ENCODE measurements around the gene PLXDC2.
"Not testable (repeated sequence)": the region's sequence is repeated elsewhere in the genome, so short reads cannot be mapped to it uniquely, and the experiment has no call there.

PLXDC2 gene

DNA sequence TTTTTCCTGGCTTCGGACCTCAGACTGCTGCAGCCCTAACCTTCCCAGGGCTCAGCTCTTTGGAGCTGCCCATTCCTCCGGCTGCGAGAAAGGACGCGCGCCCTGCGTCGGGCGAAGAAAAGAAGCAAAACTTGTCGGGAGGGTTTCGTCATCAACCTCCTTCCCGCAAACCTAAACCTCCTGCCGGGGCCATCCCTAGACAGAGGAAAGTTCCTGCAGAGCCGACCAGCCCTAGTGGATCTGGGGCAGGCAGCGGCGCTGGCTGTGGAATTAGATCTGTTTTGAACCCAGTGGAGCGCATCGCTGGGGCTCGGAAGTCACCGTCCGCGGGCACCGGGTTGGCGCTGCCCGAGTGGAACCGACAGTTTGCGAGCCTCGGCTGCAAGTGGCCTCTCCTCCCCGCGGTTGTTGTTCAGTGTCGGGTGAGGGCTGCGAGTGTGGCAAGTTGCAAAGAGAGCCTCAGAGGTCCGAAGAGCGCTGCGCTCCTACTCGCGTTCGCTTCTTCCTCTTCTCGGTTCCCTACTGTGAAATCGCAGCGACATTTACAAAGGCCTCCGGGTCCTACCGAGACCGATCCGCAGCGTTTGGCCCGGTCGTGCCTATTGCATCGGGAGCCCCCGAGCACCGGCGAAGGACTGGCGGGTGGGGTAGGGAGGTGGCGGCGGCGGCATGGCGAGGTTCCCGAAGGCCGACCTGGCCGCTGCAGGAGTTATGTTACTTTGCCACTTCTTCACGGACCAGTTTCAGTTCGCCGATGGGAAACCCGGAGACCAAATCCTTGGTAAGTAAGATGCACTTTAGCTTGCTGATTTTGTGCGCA, at the start of gene PLXDC2:
TSS of gene PLXDC2 (plus strand) at position 22 of the 820 bp plus-strand sequence.
- DNase-seq: peak; percentile 90

DNA sequence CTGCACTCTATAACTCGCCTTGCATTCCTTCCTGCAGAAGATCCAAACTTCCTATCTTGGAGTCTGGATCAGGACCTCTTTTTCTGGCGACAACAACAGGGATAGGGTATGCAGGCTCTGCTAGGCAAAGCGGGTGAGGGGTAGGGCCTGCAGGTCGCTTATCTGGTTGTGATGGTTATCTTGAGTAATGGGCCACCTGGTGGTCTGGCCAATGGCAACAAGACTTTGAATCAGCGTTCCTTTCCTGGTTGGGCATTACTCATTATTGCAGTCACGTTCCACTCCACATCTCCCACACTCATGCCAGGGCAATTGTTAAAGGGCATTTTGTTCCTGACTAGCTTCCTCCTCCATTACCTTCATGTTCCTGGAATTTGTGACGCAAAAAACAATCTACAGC, 48.4 kb upstream of the PLXDC2 start:
- no peak for DNase-seq

DNA sequence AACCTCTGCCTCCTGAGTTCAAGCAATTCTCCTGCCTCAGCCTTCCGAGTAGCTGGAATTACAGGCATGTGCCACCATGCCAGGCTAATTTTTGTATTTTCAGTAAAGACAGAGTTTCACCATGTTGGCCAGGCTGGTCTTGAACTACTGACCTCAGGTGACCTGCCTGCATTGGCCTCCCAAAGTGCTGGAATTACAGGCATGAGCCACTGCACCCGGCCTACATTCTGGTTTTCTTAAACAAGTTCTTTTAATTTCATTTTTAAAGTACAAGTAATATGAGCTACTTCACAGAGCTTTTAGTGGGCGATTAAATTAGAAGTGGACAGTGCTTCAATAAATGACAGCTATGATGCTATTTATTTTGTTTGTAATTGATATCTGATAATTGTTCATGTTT, 46.4 kb upstream of the PLXDC2 start:
- not testable (repeated sequence) for DNase-seq

DNA sequence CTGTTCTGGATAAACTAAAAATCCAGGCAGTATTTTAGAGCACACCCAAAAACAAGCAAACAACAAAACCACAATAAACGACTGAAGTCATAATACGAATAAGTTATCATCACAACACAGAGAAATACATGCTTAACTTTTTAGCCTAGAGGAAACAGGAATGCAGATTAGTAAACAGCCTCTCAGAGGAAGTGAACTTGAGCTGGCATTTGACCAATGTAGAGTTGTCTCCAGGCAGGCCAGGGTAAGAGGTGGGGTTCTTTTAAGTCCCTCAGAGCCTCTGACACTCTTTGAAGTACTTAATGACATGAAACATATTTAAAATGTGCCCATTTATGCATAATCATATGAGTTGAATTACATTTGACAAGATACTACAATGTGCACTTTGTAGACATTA, 43.3 kb upstream of the PLXDC2 start:
- DNase-seq: no peak

DNA sequence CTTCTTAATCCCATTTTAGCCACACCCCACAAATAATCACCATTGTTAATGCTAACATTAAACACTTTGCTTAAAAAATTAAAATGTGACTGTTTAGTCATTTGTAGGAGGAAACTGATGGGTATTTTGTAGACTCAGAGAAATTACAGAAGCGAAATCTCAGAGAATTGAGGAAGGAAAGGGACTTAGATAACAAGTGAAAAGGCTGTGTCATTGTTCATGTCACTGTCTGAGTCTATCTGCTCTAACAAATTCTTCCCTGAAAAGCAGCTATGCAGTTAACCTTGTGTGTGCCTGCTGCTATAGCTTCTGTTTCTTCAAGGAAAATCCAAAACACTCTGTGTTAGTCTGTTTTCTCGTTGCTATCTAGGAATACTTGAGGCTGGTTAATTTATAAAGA, 40.9 kb upstream of the PLXDC2 start:
- DNase-seq: no peak

DNA sequence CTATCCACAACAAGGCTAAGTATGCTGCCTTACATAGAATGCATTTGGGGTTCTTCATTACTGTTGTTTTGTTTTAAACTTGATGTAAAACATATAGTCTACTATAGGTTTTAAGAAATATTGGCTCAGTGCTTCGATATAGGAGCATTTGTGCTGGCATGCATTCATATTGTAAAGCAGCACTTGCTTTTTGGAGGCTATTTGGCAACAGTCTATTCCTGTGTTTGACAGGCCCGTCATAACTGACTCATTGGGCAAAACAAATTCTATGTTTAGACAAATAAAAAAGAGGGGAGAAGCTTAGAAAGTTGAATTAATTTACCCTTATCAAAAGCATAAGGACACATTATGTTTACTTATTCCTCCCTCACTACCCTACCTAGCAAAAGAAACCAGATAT, 38.4 kb upstream of the PLXDC2 start:
- DNase-seq: no peak

DNA sequence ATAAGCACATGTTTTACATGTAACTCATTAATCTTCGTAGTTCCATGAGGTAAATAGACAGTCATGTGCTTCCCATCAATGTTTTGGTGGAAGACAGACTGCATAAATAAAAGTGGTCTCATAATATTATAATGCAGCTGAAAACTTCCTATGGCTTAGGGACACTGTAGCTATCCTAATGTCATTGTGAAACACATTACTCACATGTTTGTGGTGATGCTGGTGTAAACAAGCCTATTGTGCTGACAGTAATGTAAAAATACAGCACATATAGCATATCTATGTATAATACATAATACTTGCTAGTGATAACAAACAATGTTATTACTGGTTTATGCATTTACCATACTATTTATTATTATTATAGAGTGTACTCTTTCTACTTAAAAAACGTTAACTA, 37.2 kb upstream of the PLXDC2 start:
- no peak for DNase-seq

DNA sequence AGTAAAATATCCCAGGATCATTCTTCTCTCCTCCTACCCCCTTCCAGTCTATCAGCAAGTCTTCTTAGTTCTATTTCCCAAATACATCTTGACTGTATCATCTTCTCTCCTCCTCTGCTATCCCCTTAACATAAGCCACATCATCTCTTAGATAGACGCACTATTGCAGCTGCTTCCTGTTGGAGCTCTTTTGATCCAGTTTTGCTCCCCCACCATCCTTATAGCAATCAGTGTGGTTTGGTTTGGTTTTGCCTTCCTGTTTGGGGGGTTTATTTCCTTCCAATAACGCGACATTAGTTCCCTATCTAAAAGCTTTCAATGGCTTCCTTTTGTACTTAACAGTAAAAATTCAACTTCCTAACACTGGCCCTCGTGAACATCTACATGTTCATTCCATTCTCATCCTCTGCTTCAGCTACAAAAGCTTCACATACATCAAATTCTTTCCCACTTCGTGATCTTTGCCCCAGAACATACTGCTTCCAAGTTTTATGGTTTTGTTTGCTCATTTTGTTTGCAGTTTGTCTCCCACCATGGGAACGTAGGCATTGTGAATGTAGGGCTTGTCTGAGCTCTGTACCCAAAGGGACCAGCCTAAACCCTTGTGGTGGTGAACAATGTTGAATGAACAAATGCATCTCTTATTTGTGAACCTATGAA, 33.7 kb upstream of the PLXDC2 start:
- no peak for DNase-seq

DNA sequence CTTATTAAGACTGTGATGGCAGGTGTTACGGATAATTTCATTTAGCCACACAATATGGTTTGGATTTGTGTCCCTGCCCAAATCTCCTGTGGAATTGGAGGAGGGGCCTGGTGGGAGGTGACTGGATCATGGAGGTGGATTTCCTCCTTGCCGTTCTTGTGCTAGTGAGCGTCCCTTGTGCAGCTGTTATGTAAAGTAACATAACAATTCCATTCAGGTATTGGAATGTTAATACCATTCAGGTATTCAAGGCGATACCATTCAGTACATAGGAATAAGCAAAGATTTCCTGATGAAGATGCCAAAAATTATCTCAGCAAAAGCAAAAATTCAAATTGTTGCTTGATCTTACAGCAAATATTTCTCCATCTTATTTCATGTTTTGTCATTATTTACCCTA, 32.5 kb upstream of the PLXDC2 start:
- no peak for DNase-seq

DNA sequence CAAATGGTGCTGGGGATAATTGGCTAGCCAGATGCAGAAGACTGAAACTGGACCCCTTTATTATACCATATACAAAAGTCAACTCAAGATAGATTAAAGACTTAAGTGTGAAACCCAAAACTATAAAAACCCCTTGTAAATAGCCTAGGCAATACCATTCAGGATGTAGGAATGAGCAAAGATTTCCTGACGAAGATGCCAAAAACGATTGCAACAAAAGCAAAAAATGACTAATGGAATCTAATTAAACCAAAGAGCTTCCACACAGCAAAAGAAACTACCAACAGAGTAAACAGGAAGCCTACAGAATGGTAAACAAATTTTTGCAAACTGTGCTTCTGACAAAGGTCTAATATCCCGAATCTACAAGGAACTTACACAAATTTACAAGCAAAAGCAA, 30.9 kb upstream of the PLXDC2 start:
- DNase-seq: no peak

DNA sequence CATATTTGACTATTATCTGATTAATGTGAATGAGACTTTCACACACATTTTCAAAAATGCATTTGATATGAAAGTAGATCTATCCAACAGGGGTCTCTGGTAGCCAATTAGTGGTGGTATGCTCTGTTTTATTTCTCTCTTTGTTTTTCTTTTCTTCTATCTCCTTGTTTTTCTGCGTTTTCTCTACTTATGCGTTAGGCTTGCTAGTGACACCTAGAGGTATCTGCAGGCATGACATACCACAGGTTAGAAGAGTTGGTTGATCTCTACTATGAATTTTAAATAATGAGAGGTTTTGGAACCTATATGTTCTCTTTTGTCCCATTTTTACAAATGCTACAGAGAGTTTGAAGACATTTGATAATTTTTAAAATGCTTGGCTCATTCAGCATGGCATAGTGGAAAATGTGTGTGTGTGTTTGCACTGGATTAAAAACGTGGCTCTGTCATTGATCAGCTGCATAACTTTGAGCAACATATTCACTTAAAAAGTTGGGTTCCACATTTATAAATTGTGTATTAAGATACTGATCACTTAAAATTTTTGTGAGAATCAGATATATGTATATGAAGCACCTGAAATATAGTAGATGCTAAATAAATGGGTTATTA, 28.1 kb upstream of the PLXDC2 start:
- peak; percentile 17 for DNase-seq

DNA sequence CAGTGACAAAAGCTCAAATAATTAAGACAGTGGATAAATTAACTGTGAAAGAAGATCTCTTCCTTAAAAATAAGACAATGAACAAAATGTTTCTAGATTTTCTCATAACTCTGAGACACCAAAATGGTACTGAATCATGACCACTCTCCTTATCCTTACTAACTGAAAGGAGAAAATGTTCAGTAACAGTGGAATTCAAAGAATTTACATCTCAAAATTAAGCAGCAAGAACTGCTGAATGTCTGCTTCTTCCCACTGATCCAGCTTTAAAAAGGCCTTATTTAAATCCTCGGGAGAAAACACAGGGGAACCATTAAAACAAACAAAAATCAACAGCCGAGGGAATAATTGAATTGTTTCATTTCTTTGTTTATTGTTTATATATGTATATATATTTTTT, 27.3 kb upstream of the PLXDC2 start:
- no peak for DNase-seq

DNA sequence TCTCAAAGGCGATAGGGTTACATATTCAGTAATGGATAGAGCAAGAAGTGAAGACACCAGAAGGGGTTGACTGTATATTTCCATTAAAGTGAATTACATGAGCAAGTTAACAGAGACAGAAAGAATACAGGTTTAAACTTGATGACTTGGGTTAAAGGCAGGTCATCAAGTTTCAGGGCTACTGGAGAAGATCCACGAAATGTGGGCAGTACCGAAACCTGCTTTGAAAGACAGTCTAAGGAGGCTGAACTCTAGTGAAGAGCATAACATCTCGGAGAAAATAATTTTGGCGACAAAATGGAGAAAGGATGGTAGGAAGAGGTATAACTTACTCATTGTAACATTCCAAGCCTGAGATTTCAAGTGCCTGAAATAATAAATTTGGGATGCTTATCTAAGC, 26.6 kb upstream of the PLXDC2 start:
- no peak for DNase-seq

DNA sequence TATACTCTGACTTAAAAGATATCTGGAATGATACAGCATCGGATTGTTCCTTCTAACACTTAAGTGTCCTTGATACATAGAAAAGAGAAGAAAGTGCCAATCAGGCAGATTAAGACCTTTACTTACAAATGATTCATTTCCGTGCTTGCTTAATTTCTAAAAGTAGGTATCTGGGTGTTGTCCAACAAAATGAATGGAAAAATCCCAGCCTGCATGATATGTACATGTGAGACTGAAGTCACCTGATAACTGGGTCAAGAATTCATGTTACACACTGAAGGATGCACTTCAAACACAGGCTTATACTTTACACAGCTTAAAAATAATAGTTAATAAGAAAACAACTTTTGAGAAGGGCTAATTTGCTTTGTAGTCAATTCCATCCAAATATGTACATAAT, 25.2 kb upstream of the PLXDC2 start:
- DNase-seq: no peak

DNA sequence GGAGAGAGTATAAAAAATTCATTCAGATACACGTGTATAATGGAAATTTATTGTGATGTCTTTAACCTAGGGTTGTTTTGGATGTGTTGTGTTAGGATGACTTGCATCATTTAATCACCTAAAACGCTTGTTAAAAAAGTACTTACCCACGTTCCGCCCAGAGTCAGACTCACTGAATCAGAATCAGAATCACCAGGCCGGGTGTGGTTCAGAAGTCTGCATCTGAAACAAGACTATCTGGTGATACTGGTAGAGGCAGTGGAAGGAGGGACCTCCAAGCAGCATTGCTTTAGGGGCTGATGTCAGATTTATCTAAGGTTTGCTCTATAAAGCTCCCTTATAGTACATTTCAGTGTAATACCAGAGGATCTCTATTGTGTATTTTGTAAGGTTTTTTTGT, 20.5 kb upstream of the PLXDC2 start:
- no peak for DNase-seq

DNA sequence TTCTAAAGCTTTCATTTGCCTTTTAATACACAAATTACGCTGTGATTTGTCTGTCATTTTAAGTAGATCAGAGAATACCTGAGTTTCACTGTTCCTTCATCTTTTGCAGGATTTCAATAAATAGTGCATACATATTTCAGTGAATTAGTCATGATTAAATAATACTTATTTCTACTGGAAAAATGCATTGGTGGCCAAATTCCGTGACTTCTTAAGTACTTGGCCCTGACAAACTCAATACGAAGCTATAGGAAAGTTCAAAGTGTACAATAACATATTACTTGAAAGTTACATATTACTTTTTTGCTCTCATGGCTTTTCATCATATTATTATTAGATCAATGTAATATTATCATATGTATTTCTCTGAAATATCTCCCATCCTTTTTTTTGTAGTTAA, 16.1 kb upstream of the PLXDC2 start:
- DNase-seq: no peak

DNA sequence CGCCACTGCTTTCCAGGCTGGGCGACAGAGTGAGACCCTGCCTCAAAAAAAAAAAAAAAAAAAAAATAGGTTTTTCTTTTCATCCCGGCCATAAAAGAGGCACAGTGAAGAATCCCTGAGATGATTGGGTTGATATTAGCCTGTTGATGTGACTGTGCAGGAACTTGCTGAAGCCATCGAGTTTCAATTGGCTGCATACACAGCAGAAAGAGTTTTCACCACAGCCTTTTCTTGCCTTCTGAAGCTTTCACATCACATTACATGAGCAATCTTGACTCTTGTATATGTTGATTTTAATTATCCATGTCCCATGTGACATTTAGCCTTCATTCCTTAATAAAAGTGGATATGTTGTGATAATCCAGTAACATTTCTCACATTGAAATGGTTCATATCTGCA, 14.9 kb upstream of the PLXDC2 start:
- no peak for DNase-seq

DNA sequence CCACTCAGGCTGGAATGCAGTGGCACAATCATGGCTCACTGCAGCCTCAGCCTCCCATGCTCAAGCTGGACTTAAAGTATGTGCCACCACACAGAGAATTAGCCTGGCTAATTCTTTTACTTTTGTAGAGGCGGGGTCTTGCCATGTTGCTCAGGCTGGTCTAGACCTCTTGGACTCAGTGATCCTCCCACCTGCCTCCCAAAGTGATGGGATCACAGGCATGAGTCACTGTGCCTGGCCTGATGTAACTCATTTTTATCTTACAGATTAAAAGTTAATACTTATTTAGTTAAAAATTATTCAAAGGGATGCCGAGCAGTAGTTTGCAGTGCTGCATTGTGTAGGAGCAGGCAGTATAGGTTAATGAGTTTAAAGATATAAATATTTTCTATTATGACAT, 12.6 kb upstream of the PLXDC2 start:
- DNase-seq: no peak

DNA sequence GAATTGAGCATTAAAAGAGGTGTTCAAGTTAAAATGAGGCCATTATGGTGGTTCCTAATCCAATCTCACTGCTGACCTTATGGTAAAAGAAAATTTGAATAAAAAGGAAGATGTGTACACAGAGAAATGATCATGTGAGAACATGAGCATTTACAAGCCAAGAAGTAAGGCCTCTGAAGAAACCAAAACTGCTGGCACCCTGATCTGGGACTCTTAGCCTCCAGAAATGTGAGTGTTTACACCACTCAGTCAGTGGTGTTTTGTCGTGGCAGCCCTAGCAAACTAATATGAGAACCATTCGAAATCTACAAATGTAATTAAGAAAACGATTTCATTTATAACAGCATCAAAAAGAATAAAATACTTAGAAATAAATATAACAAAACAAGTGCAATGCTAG, 6.8 kb upstream of the PLXDC2 start:
- no peak for DNase-seq

DNA sequence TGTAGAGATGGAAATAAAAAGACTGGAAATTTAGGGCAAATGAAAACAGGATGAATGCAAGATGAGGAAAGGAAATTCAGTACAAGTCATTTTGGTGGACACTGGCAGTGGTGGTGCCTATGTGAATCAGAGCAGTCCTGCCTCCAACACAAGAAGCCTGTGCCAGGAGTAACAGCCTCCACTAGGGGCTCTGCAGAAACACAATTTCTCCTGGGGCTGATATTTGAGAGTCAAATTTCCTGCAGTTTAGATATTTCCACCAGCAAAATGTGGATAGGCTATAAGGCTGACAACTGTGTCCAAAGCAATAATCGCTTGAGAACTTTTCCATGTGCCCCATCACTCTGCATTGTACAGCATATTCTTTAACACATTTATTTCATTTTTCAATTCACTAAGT, 4.7 kb upstream of the PLXDC2 start:
- DNase-seq: no peak

DNA sequence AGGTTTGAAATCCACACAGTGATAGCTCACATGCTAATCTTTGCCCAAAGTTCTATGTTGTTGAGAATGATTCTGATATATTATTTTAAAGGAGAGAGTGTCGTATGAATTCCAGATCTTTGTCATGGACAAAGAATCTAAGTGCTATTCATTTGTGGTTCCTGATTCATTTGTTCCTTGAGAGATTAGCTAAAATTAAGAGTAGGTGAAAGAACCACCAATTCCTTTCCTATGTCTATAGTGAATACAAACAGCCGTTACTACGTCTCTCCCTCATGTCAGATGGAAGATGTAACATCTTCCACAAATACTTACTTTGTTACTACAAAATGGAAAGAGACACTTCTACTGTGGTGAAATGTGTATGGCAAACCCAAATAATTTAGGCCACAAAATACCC, 3.3 kb upstream of the PLXDC2 start:
- DNase-seq: no peak

DNA sequence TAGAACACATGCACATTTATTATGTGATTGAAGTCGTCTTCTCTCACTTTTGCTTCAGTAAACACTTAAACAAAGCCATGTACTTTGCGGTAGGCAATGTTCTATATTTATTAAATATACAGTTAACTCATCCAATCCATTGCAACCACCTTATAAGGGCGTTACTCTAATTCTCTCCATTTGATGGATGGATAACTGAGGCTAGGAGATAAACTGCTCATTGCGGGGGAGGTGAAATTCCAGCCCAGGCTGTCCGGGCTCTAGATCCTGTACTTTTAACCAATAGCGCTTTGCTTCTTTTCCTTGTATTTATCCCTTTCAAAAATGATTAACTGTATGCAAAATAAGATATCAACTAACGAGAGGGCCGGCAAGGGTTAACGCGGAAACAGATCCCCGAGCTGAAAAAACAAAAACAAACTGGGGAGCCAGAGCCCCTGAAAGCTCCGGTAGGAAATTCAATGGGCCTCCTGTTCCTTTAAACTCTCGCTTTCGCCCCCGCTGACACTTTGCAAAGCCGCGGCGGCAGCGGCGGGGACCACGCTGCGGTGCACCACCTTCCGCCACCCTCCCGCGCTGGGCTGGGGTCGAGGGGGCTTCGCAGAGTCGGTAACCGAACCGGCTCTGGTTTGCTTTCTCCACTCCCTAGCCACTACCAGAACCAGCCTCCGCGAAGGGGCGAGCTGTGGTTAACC, 1.0 kb upstream of the PLXDC2 start:
- DNase-seq: peak; percentile 87

DNA sequence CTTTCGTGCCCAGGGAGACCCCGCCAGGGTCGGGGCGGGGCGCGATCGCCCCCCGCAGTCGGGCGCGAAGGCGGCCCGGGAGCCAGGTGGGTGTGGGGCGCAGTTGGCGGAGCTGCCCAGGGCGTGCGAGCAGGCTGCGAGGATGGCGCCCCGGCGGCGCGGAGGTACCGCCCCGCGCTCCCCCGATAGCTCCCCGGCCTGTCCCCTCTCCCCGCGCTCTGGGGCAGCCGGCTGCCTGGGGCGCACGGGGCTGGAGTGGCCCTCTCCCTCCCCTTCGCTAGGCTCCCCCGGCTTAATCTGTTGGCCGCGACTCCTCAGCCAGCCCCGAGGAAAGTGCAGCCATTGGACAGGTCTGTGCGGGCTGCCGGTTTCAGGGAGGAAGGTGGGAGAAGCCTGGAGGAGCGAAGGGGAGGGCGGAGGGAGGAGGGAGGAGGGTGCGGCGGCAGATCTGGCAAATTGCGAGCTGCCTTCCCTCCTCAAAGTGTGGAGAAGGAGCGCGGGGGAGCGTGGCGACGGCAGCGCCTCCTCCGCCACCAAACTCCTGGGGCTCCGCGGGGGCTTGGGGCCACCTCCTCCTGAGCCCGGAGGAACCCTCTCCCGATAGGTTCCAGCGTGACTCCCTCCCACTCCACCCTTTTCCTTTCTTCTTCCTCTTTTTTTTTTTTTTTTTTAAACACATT, 361 bp upstream of the PLXDC2 start:
- DNase-seq: no peak
